PFSK-1 (cell line): ENCODE data around the gene MINDY4.

Experiments
- POLR2AphosphoS5 ChIP-seq: IDR thresholded peaks from 2 replicates; pipeline ENCODE4 v1.6.1; 2012; ENCODE audit warnings: low read depth, mild to moderate bottlenecking, control low read depth, low read length, moderate library complexity
- SIN3A ChIP-seq: IDR thresholded peaks from 2 replicates; pipeline ENCODE4 v1.6.1; 2012; ENCODE audit warnings: mild to moderate bottlenecking, low read length, moderate library complexity, borderline replicate concordance; ENCODE audit not compliant: insufficient read depth
- TAF1 ChIP-seq: IDR thresholded peaks from 2 replicates; pipeline ENCODE4 v1.6.1; 2012; ENCODE audit warnings: low read length, control low read depth, borderline replicate concordance; ENCODE audit not compliant: insufficient read depth
- TF ChIP-seq, protein P1 (sequence below), 2 experiments: IDR thresholded peaks; 2 replicates each; pipeline versions ENCODE4 v1.6.1 to v1.8.0; 2011 to 2012; ENCODE audit warnings: low read depth in 2 of 2, low read length in 2 of 2, control low read depth in 1 of 2, inconsistent platforms in 1 of 2, mild to moderate bottlenecking in 1 of 2, moderate library complexity in 1 of 2; ENCODE audit not compliant: insufficient read depth in 1 of 2

DNA sequence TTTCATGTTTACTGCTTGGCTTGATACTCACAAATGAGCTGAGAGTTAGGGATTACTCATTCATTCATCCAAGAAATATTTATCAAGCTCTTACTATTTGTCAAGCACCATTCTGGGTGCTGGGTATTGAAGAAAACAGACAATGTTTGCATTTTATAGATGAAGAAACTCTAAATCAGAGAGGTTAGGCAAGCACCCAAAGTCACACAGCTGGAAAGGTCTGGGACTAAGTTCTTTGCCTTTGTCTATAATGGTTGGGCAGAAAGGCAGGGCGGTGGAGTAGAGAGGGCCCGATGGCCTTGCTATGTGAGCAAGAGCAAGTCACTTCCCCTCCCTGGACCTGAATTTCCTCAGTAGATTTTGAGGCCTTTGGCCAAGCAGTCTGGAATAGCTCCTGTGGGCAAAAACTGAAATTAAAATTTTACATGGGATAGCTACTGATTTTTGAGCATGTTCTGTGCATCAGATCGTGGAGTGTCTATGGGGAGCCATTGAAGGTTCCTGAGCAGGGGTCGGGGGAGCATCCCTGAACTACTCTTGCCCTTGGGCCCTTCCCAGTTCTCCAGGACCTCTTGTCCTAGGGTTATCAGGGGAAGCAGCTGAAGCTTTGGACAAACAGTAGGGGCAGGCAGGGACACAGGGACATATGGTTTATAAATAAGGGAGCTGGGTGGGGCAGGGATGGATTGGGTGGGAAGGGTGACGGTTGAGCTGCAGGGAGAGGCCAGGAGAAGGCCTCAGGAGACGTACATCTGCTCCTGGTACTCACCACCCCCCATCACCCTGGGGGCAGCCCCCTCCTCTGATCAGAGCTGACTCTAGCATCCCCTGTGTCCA lies 163.7 kb downstream of the MINDY4 start:
- TF ChIP-seq TAF1: no peak
- TF ChIP-seq, protein P1, sequence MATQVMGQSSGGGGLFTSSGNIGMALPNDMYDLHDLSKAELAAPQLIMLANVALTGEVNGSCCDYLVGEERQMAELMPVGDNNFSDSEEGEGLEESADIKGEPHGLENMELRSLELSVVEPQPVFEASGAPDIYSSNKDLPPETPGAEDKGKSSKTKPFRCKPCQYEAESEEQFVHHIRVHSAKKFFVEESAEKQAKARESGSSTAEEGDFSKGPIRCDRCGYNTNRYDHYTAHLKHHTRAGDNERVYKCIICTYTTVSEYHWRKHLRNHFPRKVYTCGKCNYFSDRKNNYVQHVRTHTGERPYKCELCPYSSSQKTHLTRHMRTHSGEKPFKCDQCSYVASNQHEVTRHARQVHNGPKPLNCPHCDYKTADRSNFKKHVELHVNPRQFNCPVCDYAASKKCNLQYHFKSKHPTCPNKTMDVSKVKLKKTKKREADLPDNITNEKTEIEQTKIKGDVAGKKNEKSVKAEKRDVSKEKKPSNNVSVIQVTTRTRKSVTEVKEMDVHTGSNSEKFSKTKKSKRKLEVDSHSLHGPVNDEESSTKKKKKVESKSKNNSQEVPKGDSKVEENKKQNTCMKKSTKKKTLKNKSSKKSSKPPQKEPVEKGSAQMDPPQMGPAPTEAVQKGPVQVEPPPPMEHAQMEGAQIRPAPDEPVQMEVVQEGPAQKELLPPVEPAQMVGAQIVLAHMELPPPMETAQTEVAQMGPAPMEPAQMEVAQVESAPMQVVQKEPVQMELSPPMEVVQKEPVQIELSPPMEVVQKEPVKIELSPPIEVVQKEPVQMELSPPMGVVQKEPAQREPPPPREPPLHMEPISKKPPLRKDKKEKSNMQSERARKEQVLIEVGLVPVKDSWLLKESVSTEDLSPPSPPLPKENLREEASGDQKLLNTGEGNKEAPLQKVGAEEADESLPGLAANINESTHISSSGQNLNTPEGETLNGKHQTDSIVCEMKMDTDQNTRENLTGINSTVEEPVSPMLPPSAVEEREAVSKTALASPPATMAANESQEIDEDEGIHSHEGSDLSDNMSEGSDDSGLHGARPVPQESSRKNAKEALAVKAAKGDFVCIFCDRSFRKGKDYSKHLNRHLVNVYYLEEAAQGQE (IDR thresholded peaks at IDR 0.05; ENCODE audit: insufficient read depth in 1 of 2, low read depth in 2 of 2, low read length in 2 of 2): no peak
- TF ChIP-seq SIN3A: no peak
- TF ChIP-seq POLR2AphosphoS5: no peak
